GM19467 (cell line): ENCODE data around the gene SNRPD1.
"Not testable (repeated sequence)": the region's sequence is repeated elsewhere in the genome, so short reads cannot be mapped to it uniquely, and the experiment has no call there.

Experiments
- ATAC-seq: cut with Tn5 transposase; IDR thresholded peaks from one replicate; pipeline ENCODE4 v1.9.1; 2021; ENCODE audit warnings: mild to moderate bottlenecking, moderate library complexity; ENCODE audit not compliant: unreplicated experiment

The SNRPD1 gene

DNA sequence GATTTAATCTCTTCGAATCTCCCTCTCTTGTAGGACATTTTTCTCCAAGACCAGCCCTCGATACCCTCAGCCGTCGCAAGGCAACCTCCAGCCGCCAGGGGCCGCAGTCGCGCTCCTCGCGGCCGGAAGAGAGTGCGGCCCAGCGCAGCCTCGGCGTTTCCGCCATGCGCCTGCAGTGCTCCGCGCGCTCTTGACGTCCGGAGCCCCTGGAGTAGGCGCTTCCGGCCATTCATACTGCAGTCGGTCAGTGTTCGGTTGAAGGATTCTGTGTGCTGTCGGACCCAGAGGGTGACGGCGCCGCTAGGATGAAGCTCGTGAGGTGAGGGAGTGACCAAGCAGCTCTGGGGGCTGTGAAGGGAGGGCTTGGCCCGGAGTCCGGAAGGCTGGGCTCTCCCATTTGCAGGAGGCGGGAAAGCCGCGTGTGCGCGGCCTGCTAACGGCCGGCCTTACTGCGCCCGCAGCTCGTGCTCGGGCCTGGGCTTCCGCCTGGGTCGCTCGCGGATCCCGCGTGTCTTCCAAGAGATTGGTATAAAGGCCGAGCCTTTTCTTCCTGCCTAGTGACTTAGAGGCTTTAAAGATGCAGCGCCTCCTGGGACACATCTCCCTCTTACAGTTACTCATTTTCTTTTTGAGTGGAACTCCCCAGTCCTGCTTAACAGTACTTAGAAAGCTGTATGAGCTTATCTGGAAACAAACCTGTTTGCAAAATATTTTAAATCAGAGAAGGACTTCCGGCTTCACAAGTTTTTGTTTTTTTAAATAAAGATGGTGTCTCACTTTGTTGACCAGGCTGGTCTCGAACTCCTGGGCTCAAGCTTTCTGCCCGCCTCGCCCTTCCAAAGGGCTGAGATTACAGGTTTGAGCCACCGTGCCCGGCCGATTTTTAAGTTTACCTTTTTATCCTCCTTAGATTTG lies at the start of gene SNRPD1:
Gene SNRPD1, plus strand, starts transcription at position 190 of the 915 bp plus-strand sequence. Its CDS starts 116 bp downstream, at position 306.
- peak; percentile 97 for ATAC-seq

DNA sequence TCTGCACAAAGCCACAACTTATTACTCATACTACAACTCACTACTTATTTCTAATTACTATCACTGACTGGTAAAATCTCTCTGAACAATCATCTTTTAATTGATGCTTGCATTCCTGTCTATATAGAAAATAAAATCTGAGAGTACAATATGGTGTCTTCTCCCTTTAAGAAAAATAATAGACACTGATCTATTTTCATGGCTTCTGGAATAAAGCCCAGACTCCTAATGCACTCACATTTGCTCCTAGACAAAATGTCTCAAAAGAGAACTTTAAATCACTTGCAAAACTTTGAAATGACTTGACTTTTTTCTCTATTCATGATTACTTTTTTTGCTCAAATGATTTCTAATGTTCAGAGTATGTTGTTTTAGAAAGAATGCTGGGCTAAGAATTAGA lies 40.3 kb upstream of the SNRPD1 start:
- no peak for ATAC-seq

DNA sequence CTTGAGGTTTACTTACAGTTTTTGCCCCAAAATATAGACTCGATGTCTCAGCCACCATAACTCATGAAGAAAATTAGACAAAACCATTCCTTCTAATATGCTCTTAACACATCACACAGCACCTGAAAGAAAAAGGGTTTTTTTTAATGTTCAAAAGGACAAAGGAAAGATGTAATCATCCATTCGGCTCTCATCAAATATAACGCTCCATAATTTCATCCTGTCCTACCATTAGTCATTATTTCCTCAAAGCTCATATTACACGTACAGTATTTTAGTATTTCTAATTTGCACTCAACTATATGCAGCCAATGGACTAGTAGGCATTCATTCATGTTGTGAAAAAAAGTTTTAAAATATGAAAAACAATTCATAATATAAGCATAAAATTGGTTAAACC lies 36.5 kb upstream of the SNRPD1 start:
- ATAC-seq = no peak

DNA sequence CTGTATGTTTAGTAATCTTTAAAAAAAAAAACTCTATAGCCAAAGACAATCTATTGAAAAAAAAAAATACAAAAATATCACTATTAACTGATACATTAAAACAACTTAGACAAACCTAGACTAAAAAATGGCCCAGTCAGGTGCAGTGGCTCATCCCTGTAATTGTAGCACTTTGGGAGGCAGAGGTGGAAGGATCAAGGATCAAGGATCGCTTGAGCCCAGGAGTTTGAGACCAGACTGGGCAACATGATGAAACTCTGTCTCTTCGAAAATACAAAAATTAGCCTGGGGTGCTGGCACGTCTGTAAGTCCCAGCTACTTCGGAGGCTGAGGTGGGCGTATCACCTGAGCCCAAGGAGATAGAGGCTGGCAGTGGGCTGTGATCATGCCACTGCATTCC lies 27.7 kb upstream of the SNRPD1 start:
- ATAC-seq = no peak

DNA sequence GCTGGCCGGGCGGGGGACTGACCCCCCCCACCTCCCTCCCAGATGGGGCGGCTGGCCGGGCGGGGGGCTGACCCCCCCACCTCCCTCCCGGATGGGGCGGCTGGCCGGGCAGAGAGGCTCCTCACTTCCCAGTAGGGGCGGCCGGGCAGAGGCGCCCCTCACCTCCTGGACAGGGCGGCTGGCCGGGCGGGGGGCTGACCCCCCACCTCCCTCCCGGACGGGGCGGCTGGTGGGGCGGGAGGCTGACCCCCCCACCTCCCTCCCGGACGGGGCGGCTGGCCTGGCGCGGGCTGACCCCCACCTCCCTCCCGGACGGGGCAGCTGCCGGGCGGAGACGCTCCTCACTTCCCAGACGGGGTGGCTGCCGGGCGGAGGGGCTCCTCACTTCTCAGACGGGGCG lies 19.8 kb upstream of the SNRPD1 start:
- ATAC-seq = not testable (repeated sequence)

DNA sequence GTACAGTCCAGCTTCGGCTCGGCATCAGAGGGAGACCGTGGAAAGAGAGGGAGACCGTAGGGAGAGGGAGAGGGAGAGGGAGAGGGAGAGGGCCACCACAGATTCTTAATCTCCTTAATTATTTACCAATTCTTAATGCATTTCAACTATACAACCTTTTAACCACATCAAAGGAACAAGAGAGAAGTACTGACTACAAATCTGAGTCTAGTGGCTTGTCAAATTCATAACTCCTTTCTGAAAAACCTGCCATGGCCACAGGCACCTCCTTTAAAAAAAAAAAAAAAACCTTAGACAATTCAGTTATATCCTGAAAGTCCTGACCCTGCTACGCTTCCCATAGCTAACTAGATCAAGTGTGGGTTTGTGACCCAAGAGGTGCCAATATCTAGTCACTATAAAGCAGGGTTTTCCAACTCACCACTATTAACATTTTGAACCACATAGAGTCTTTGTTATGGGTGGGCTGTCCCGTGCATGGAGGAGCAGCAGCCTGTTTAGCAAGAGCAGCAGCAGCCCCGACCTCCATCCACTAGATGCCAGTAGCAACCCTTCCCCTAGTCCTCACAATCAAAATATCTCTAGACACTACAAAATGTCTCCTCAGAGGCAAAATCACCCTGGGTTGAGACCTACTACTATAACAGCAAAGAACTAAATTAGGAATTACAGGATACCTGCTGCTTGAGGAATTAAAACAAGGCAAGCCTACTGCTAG lies 18.4 kb upstream of the SNRPD1 start:
- no peak for ATAC-seq

DNA sequence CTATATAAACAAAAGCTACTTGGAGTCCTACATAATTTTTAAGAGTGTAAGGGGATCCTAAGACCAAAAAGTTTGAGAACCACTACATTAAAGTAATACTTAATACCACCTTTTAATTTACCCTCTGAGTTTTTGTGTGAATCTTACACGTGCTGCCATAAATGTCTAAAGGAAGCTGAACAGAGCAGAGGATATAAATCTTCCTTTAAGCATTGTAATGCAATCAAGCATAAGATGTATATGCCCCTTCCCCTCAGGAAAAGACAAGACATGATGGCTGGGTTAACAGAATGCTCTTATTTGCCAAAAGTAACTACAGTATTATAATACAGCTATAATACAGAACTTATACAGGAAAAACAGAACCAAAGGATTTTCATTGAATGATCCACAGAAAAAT lies 14.5 kb upstream of the SNRPD1 start:
- ATAC-seq = no peak

DNA sequence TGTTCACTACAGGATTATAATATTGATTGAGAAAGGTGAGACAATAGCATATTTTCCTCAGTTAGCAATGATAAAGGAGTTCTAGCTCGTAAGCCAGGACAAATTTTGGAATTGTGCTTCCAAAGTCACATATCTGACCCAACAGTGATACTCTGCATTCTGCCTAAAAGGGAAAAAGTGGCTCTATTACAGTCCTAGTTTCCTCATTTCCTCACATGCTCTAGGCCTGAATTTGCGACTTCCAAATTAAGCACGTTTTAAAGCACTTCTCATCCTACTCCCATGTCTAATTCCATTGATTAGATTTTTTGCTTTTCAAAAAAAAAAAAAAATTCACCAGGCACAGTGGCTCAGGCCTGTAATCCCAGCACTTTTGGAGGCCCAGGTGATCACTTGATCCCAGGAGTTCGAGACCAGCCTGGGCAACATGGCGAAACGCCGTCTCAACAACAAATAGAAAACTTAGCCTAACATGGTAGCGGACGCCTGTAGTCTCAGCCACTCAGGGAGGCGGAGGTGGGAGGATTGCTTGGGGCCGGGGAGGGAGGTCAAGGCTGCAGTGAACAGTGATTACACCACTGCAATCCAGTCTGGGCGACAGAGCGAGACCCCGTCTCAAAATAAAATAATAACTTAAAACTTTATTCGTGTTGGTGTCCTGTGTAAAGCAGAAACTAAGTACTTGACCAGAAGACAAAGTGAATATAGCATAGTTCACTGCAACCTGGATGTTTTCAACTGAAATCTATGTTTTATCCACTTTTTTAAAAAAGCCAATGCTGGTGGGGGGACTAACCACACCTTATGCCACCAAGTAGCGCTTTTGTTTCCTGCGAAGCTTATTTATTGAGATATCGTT lies 13.2 kb upstream of the SNRPD1 start:
- ATAC-seq = no peak

DNA sequence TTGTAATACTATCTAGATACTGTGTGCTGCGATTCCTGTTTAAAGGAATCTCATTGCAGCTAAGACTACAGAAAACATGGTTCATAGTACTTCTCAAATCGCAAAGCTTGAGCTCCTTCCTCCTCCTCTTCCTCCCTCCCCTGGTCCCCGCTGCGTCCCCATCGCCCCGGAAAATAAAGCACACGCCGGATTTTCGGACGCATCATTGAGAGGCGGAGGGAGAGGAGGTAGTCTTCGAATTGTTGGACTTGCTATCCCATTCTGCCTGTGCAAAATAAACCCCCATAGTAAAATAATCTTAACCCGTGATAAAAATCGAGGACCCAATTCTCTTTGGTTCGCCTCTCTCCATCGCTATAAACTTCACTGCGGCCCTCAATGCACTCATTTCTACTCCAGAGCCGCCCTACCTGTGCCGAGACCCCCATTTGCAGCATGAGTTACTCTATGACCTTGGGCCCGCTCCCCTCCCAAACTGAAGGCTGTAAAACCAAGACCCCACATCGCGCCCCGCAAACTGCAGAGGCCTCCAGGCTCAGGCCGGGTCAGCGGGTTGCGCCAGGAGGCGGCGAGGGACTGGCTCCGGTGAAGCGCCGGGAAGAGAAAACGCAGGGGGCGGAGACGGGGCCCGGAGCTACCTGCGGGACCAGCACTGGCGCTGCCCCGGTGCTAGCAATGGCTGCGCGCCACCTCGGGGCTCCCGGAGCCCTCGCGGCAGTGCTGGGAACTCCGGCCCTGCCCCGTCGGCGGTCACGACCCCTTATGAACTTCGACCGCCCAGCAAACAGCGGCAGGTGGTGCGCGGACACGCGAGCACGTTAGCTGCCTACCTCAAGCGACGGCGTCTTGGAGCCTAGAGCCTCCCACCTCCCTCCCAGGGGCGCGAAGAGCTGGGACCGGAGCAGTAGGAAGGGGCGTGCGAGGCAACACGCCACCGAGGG lies 12.3 kb upstream of the SNRPD1 start:
- ATAC-seq = peak; percentile 32

DNA sequence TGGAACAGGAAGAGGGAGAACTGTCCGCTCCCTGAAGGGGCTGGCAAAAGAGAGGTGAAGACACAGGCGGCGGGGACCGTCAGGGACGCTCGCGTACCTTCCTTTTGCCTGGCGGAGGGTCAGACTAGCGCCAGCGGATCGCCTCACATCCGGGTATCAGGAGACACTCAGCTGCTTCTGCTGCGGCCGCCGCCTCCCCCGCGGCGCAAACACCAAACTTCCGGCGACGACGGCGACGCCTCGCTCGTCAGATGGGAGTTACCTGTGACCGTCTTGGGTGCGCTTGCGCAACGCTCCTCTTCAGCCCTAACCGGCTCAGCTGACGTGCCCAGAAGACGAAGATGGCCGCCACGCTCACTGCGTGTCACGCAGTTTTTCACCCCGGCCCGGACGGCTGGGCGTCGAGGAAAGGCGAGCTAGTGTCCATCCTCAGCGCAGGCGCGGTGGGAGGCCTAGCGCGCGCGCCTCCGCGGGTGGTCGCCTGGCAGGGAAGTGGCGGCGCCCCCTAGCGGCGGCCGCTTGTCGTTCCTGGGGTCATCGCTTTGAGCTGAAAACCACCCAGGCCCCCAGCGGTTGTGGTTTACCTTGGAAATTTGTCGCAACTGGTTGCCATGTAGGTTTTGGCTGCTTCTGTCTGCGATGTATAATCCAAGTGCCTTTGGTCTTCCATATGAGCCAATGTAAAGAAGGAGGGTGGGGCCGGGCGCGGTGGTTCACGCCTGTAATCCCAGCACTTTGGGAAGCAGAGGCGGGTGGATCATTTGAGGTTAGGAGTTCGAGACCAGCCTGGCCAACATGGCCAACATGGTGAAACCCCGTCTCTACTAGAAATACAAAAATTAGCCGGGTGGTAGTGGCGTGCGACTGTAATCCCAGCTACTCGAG lies 11.3 kb upstream of the SNRPD1 start, which contains the start of gene ESCO1:
Gene ESCO1, minus strand, starts transcription at position 179 of the 885 bp plus-strand sequence. CDS start 25,861 bp downstream, outside the sequence.
- peak; percentile 89 for ATAC-seq

DNA sequence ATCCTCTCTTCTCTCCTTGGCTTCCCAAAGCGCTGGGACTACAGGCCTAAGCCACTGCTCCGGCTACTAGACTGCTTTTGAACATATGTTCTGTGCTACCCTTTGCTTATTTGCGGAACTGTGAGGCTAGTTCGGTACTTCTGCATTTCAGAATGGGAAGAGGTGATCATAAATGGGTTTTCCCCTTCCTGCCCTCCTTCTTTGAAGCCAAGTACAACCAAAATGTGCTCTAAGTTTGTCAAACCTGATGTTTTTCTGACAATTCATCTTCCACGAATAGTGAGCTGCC lies 9.9 kb upstream of the SNRPD1 start:
- no peak for ATAC-seq

DNA sequence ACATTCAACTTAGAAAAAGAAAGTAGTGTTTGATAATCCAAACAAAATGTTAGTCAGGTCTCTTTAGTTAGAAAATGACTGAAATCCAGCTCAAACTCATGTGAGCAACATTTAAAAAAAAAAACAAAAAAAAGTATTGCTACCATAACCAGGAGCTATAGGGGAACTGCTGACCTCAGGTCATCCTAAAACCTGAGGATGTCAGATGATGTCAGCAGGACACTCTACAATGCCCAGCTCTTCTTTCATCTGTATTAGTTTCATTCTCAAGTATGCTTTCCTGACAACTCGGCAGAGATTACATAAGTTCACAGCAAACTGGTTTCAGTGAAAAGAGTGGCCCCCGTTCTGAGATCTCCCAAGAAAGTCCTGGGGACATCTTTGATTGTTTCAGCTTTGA lies 7.4 kb upstream of the SNRPD1 start:
- ATAC-seq = no peak

DNA sequence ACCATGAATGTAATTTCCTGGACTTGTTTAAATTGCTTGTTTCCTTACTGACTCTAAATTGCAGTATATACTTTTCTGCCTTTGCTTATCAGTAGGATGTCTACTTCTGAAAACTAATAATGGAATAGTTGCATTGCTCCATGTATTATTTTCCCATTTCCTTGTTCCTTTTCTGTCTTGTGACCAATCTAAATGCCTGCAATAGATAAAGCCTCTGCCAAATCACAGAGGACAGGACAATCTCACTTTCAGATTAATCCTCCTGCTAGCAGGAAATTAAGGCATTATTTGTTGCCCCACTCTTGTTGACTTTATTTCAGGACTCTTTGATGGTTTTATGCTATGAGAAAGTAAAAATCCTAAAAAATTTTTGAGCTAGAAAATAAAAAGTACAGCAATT lies 6.9 kb upstream of the SNRPD1 start:
- no peak for ATAC-seq

DNA sequence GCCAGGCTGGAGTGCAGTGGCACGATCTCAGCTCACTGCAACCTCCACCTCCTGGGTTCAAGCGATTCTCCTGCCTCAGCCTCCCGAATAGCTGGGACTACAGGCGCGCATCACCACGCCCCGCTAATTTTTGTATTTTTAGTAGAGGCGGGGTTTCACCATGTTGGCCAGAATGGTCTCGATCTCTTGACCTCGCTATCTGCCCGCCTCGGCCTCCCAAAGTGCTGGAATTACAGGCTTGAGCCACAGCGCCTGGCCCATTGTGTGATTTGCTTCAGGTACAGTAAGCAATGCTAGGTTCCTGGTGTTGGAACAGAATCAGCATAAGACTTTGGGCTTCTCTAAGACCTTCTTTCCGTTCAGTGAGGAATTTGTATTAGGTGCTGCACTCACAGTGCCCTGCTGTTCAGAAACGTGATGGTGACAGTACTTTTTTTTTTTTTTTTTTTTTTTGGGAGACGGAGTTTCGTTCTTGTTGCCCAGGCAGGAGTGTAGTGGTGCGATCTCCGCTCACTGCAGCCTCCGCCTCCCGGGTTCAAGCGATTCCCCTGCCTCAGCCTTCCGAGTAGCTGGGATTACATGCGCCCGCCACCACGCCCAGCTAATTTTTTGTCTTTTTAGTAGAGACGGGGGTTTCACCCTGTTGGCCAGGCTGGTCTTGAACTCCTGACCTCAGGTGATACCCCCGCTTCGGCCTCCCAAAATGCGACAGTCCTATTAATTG lies 551 bp upstream of the SNRPD1 start:
- ATAC-seq = not testable (repeated sequence)

DNA sequence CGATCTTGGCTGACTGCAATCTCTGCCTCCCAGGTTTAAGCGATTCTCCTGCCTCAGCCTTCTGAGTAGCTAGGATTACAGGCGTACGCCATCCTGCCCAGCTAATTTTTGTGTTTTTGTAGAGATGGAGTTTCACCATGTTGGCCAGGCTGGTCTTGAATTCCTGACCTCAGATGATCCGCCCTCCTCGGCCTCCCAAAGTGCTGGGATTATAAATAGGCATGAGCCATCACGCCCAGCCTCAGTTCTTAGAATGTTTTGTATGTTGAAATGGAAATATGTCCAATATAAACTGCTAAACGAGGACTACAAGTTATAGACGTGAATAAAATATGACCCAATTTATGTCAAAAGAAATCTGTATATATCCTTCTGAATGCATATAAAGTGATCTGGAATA lies 9.5 kb downstream of the SNRPD1 start:
- ATAC-seq = not testable (repeated sequence)

DNA sequence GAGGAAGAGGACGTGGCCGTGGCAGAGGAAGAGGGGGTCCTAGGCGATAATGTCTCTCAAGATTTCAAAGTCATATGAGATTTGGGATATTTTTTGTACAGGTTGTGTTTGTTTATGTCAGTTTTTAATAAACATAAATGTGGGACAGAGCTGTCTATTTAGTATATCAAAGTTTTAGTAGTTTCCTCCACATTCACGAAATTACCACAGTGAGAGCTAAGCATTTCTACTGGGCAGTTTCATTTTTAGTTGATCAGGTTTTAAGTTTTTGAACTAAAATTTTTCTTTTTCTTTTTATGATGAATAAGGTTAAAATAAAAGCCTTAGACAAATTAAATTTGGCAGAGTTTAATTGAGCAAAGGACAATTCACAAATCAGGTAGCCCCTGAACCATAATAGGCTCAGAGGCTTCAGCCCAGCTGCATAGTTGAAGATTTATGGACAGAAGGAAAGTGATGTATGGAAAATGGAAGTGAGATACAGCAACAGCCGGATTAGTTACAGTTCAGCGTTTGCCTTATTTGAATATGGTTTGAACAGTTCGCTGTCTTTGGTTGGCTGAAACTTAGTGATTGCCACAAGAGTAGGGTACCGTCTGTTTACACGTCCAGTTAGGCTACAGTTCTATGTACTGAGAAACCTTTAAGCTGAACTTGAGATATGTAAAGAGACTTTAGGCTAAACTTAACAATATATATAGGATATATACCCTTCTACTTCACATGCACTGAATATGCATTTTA lies 17.1 kb downstream of the SNRPD1 start:
- ATAC-seq = peak; percentile 92

DNA sequence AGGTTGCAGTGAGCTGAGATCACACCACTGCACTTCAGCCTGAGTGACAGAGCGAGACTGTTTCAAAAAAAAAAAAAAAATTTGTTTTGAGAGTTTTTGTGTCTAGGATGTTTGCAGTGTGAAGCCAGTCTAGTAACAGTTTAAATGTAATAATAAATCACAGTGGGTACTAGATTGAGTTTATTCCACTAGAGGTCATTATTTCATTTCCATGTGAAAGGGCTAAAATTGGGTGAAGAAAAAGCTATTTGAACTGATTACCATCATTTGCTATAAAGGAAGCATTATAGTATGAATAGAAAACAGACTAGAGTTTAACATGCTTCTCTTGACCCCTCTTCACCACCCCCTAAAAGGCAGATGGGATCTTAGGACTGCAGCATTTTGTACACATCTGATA lies 20.3 kb downstream of the SNRPD1 start:
- ATAC-seq = no peak
